ENCODE results near the gene WNT5B.

DNA sequence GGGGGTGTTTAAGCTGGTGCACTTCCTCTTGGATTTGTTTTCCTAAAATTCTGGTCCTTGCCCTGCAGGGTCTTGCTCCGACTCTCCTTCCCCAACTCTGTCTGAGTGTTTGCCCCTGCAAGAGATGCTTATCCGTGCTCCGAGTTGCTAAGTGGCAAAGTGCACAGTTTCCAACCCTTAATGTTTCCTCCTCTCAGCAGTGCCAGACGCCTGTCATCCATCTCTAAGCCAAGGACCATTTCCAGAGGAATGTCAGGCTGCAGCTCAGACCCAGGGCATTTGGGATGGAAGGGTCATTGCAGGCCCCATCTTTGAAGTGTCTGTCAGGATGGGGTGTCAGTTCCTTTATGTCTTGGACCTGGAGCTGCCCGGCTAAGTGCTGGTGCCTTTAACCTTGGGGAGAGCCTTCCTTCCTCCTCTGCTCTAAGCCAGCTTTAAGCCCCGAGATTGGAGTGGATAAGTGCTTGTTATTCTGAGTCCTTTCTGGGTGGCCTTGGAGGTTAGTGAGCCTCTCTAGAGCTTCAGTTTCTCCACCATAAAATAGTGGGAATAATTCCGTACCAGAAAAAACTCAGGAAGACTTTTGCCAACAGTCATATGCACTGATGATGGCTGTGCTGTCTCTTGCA lies 15.0 kb downstream of the WNT5B start:
- TF ChIP-seq PPARA (CRISPR knock-in tag; IDR thresholded peaks at IDR 0.05; ENCODE audit: borderline replicate concordance) (no peak), ISL1 (CRISPR knock-in tag; IDR thresholded peaks at IDR 0.05) (no peak), PATZ1 (CRISPR knock-in tag; IDR thresholded peaks at IDR 0.05; ENCODE audit: borderline replicate concordance) (no peak), RARB (CRISPR knock-in tag; IDR thresholded peaks at IDR 0.05) (no peak)

Data from SK-N-SH treated with all-trans-retinoic acid at 6 μM for 48 hours (cell line).